ENCODE data around the gene MEGF11. TPM values are rescaled to one million over a fixed set of nuclear protein-coding genes. Genes with fewer than 3 reads are reported as not detected.

The MEGF11 gene
- total RNA-seq, 1 experiment from 2014 or later = not detected

DNA sequence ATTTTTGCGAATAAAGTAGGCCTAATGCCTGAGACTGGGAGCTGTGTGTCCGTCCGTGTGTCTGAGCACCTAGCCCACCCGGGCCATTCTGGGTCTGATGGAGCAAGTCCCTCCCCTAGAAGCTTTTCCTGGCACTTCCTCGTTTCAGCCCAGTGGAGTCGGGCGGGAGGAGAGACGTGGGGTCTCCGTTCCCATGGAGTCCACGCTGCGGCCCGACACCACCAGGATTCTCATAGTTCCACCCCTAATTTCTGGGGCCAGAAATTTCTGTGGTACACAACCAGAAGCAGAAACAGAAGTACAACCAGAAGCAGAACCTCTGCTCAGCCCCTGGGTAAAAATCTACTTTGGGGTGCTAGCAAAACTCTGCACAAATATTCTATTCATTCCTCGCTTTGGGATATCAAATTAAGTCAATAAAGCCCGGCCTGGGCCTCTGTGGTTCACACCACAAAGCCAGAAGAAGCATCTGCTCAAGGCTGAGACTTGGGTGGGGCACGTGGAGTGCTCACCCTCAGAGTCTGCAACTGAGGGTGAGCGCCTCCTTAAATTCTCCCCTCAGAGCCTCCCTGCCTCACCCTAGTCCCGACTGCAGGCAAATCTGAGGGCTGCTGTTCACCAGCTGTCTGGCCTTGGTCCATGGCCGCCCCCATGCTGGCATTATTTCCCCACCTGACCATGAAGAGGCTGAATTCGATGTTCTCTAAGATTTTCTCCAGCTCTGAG is 1.6 kb upstream of the MEGF11 start:
- intact Hi-C loops (cut with micrococcal nuclease) = no loop called here
- Histone ChIP-seq H3K27ac (ENCODE audit: low read length) (no peak overlapping the region), H3K36me3 (ENCODE audit: low read depth, low read length) (no peaks in the 10 kb centered on the region), H3K9ac (ENCODE audit: low read length) (no peak overlapping the region), H3F3A (ENCODE audit: low read length, unreplicated experiment) (no peaks in the 10 kb centered on the region), H3K9me2 (replicated peaks; ENCODE audit: low read length) (no peaks in the 10 kb centered on the region), H3K79me2 (ENCODE audit: low read length) (no peaks in the 10 kb centered on the region), H4K20me1 (ENCODE audit: low read length) (no peaks in the 10 kb centered on the region), H3K4me2 (ENCODE audit: low read length) (no peak overlapping the region), H3K27me3 (ENCODE audit: low read length) (peaks cover 17% of the 10 kb centered on the region; the same call in 1 of the 2 replicates), H2AFZ (ENCODE audit: low read length) (no peak overlapping the region), H3K4me1 (ENCODE audit: insufficient read depth, low read length) (no peaks in the 10 kb centered on the region), H3K9me3 (ENCODE audit: low read length) (no peaks in the 10 kb centered on the region), H3K4me3 (ENCODE audit: low read length) (no peak overlapping the region)
- CTCF ChIA-PET = no interaction called here
- DNase-seq (no peak), ATAC-seq (no peak)
- BruUV-seq (replicated peaks) = no TSS peak
- TF ChIP-seq CTCF (conservative IDR thresholded peaks at IDR 0.05; ENCODE audit: low read depth, low read length) (no peak), EZH2 (IDR thresholded peaks at IDR 0.05; ENCODE audit: low read length, unreplicated experiment) (no peak), EZH2phosphoT487 (IDR thresholded peaks at IDR 0.05; ENCODE audit: borderline replicate concordance, low read length) (no peak)
- POLR2A ChIA-PET (ENCODE audit: unreplicated experiment) = no interaction called here

- ATAC-seq (no peak), DNase-seq (no peak)
- Histone ChIP-seq H3K4me3 (ENCODE audit: low read length) (peak overlapping the region; percentile 73), H3K9me3 (ENCODE audit: low read length) (no peaks in the 10 kb centered on the region), H3K27ac (ENCODE audit: low read length) (no peak overlapping the region), H3K4me1 (ENCODE audit: insufficient read depth, low read length) (no peaks in the 10 kb centered on the region), H2AFZ (ENCODE audit: low read length) (peak overlapping the region; percentile 95), H3K36me3 (ENCODE audit: low read depth, low read length) (no peaks in the 10 kb centered on the region), H3F3A (ENCODE audit: low read length, unreplicated experiment) (no peaks in the 10 kb centered on the region), H3K9me2 (replicated peaks; ENCODE audit: low read length) (no peaks in the 10 kb centered on the region), H3K79me2 (ENCODE audit: low read length) (no peaks in the 10 kb centered on the region), H3K9ac (ENCODE audit: low read length) (no peak overlapping the region), H3K4me2 (ENCODE audit: low read length) (peak overlapping the region; percentile 99), H4K20me1 (ENCODE audit: low read length) (no peaks in the 10 kb centered on the region), H3K27me3 (ENCODE audit: low read length) (peaks cover 17% of the 10 kb centered on the region; the same call in 1 of the 2 replicates)
- BruUV-seq (replicated peaks) = no TSS peak
- ChIA-PET POLR2A (ENCODE audit: unreplicated experiment) (no interaction called here), CTCF (no interaction called here)
- intact Hi-C loops (cut with micrococcal nuclease) = no loop called here
- no peak for TF ChIP-seq CTCF (conservative IDR thresholded peaks at IDR 0.05; ENCODE audit: low read depth, low read length)
- TF ChIP-seq EZH2phosphoT487 (IDR thresholded peaks at IDR 0.05; ENCODE audit: borderline replicate concordance, low read length) = no peak
- no peak for TF ChIP-seq EZH2 (IDR thresholded peaks at IDR 0.05; ENCODE audit: low read length, unreplicated experiment)
Observed at GRCh38 chr15:66254089-66254950, 770 bp upstream of the MEGF11 start.
